ENCODE data around the gene RGS17.

RGS17 gene

GRCh38 chr6:153031335-153031955 is 99.6 kb downstream of the RGS17 start:
- Histone ChIP-seq H3K27ac (replicated peaks) (no peak overlapping the region), H3K4me3 (replicated peaks; ENCODE audit: insufficient read depth, low read length) (no peak overlapping the region), H3K27me3 (ENCODE audit: insufficient read depth, poor library complexity, severe bottlenecking) (peaks cover 3% of the 10 kb centered on the region)
- TF ChIP-seq SPI1 (IDR thresholded peaks at IDR 0.05; ENCODE audit: borderline replicate concordance, low read depth) (no peak), CTCF (IDR thresholded peaks at IDR 0.05; ENCODE audit: insufficient read depth, low read length) (no peak), REST (IDR thresholded peaks at IDR 0.05; ENCODE audit: insufficient replicate concordance, low read depth) (no peak), GABPA (IDR thresholded peaks at IDR 0.05; ENCODE audit: low read depth) (no peak), POLR2AphosphoS5 (IDR thresholded peaks at IDR 0.05; ENCODE audit: low read depth) (no peak)
- DNase-seq (ENCODE audit: low read depth in 1 of 2, low spot score in 1 of 2): no peak

GRCh38 chr6:153028963-153029362 is 102.1 kb downstream of the RGS17 start:
- peaks cover 3% of the 10 kb centered on the region for H3K27me3 ChIP-seq (ENCODE audit: insufficient read depth, poor library complexity, severe bottlenecking)
- H3K27ac ChIP-seq (replicated peaks): no peak overlapping the region
- no peak for DNase-seq (ENCODE audit: low read depth in 1 of 2, low spot score in 1 of 2)
- H3K4me3 ChIP-seq (replicated peaks; ENCODE audit: insufficient read depth, low read length): no peak overlapping the region
- TF ChIP-seq CTCF (IDR thresholded peaks at IDR 0.05; ENCODE audit: insufficient read depth, low read length) (no peak), SPI1 (IDR thresholded peaks at IDR 0.05; ENCODE audit: borderline replicate concordance, low read depth) (no peak), REST (IDR thresholded peaks at IDR 0.05; ENCODE audit: insufficient replicate concordance, low read depth) (no peak), GABPA (IDR thresholded peaks at IDR 0.05; ENCODE audit: low read depth) (no peak), POLR2AphosphoS5 (IDR thresholded peaks at IDR 0.05; ENCODE audit: low read depth) (no peak)

- no peak overlapping the region for H3K27ac ChIP-seq (replicated peaks)
- TF ChIP-seq CTCF (IDR thresholded peaks at IDR 0.05; ENCODE audit: insufficient read depth, low read length) (no peak), GABPA (IDR thresholded peaks at IDR 0.05; ENCODE audit: low read depth) (no peak), POLR2AphosphoS5 (IDR thresholded peaks at IDR 0.05; ENCODE audit: low read depth) (no peak), SPI1 (IDR thresholded peaks at IDR 0.05; ENCODE audit: borderline replicate concordance, low read depth) (no peak), REST (IDR thresholded peaks at IDR 0.05; ENCODE audit: insufficient replicate concordance, low read depth) (no peak)
- peaks cover 6% of the 10 kb centered on the region for H3K27me3 ChIP-seq (ENCODE audit: insufficient read depth, poor library complexity, severe bottlenecking)
- no peak overlapping the region for H3K4me3 ChIP-seq (replicated peaks; ENCODE audit: insufficient read depth, low read length)
- DNase-seq (ENCODE audit: low read depth in 1 of 2, low spot score in 1 of 2): no peak
Measured at GRCh38 chr6:153028286-153028685, 102.8 kb downstream of the RGS17 start.

Measured in HL-60 (cell line).